Hippocampal formation (tissue), 2 donors: ENCODE measurements around the gene KIF26B.

Experiments used
- DNase-seq, 2 donors: peaks; one replicate each; lab custom pipeline; 2025; lab: John Stamatoyannopoulos, UW

KIF26B gene

DNA sequence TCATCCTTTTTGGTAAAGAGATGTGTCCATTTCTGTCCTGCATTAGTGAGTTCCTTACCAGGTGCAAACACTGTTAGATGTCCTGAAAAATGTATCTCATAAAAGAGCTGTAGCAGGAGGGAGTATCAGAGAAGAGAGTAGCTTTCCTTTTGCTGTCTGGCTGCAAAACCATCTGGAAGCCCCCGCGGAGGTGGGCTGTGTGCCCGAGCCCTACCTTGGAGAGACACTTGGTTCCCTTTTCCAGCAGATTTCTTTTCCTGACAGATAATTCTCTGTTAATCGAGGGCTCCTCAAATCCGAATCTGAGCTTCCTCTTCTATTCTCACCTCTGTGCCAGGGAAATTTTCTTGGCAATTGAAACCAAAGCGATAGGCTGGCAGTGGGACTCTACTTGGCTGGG, 53.0 kb downstream of the KIF26B start:
- DNase-seq, result no peak

DNA sequence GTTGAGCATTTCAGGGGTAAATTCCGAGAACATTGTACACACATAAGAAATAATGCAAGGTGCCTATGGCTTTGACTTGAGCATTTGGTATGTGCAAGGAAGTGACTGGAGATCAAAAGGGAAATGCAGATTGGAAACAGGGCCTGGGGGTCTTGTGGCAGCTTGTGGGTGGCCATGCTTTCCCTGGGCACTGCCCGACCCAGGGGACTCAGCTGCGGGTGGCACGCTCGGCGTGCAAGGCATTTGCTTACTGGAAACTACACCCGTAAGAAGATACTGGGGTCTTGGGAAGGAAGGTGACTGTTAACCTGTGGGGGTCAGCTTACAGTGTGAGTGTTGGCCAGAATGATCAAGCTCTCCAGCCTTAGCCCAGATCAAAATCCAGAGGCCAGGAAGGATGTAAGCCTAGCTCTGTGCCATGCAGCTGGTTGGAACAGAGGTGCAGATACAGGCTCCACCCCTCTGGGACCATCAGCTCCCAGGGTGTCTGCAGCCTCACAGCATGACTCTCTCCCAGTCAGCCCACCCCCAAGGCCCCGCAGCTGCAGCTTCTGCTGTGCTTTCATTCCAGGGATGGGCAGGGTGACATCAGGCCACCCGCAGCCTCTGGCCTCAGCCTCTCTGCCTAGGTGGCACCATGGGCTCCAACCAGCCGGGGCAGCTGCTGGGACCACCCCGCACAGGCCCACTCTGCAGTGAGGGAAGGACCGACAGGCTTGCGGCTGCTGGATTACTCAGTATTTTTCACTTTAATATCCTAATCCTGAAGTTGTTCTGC, 55.1 kb downstream of the KIF26B start:
- DNase-seq, result no peak

DNA sequence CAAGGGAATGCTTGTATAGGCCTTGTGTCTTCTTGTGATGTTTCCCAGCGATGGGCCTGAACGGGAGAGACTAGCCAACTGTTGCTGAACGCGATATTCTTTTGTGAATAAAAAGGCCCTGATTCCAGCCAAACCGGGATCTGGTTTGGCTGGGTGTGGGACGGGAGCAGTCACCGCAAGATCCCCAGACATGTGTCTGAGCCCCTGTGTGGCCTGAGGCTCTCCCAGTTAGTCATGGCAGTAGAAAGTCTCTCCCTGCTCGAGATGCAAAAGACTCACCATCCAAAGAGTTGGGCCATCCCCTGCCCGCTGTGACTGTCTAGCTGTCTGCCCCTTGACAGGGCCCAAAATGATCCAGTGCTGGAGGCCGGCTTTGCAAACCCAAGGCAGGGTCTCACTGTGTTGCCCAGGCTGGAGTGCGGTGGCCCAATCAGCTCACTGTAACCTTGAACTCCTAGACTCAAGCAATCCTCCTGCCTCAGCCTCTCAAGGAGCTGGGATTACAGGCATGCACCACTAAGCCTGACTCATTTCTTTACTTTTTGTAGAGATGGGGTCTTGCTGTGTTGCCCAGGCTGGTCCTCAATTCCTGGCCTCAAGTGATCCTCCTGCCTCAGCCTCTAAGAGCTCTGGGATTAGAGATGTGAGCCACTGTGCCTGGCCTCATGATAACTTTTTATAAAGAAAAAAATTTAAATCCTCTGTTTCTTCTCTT, 56.4 kb downstream of the KIF26B start:
- no peak for DNase-seq

DNA sequence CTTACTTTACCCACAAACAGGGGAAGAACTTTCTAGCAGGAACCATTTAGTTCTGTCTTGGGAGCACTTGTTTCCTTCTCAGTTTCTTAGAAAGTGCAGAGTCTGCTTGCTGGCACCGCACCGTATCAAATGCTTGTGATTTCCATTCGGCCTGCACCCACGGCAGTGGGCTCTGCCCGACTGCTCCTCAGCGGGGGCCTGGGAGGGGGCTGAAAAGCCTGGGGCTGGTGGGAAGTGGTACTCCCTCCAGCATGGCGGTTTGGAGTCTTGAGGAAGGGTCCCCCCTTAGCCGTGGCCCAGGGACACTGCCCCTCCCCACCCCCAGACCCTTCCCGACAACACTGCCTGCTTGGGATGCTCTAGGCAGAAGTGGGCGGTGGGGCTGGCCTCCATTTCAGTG, 57.0 kb downstream of the KIF26B start:
- no peak for DNase-seq

DNA sequence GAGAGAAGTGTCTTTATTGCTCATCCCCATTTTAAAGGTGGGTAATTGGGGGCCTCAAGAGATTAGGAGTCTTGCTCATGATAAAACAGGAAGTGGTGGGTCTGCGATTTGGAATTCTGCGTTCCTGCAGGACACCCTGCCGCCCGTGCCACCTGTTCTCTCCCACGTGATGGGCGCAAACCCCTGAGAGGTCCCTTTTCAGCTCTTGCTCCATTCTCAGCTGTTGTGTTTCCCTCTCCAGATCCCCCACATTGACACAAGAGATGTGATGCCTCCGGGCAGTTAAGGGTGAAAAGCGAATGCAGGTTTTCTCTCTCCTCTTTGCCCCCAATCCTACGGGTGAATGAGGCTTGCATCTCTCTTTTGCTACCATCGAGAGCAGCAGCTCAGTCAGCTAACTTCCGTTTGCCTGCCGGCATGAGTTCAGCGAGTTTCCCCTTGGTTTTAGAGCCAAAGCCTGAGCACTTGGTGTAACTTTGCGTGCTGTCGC, 57.5 kb downstream of the KIF26B start:
- no peak for DNase-seq

DNA sequence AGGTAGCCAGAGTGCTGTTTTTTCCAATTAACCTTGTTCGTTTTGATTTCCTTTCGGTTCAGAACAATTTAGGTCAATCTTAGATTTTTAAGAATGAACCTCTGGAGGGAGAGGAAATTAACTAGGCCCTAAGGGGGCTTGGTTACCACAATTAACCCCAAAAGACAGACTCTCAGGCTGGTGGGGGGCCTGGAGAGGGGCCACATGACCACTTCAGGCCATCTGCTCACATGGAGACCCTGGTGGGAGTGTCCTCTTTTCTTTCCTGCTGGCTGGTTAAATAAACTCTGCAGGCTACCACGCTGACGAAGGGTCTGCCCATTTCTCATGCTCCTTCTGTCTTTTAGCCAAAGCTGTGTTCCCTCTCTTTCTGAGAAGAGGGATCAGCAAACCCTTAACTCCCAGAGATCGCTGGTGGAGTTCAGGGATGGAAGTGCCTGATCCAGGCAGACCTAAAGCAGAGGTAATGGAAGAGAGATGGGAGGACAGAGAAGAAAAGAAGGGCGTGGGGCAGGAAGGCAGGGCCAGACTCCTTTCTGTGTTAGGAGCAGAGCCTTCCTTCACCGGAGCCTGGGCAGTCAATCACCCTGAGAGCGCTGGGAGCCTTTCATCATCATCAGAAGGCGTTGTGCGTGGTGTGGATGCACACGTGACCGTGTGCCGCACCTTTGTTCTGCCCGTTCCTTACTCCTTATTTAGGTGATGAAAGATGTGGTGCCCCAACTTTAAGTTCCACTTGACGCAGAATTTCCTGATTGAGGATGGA, 58.5 kb downstream of the KIF26B start:
- DNase-seq, result no peak

DNA sequence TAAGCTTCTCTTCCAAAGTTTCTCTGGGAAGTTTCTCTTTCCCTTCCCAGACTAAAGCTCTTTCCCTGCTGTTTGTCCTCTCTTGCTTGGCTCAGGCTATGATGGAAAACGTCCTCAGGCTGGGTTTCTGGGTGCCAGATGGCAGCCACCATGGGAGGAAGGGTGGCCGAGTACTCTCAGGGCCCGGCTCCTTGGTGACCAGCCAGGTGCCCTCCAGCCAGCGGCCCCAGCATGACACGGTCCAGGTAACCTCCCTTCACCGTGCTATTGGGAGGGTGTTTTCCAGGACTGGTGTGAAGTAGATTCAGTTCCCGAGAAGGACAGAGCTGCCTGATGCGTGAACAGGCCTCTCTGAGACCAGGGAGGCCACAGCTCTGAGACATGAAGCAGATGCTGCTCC, 60.3 kb downstream of the KIF26B start:
- DNase-seq, result no peak

DNA sequence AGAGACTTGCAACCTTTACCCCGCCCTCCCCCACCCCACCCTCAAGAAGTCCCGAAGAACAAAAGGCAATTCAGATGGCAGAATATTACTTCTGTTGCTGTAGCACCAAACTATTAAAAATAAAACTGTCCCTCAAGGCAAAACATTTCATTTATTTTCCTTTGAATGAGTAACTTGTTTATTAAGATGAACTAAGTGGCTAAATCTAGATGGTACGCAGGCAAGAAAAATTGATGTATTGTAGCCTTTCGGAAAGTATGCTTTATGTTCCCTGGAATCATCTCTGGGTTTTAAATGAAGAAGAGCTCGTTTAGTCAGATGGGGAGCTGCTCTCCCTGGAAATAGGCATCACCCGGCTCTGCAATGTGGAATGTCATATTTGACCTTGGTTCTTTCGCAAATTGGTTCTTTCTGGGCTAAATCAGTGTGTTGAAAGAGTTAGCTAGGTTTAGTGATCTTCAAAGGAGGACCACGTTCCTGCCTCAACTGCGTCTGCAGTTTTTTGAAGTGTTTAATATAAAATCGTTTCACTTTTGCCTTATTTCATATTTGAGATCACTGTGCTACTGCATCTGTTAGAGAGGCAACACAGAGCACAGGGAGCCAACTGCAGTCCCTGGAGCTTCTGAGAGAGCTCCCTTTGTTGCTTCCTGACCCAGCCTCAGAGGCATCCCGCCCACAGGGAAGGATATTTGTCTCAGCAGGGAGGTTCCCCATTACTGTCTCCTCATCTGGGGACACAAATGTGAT, 61.8 kb downstream of the KIF26B start:
- DNase-seq, result no peak

DNA sequence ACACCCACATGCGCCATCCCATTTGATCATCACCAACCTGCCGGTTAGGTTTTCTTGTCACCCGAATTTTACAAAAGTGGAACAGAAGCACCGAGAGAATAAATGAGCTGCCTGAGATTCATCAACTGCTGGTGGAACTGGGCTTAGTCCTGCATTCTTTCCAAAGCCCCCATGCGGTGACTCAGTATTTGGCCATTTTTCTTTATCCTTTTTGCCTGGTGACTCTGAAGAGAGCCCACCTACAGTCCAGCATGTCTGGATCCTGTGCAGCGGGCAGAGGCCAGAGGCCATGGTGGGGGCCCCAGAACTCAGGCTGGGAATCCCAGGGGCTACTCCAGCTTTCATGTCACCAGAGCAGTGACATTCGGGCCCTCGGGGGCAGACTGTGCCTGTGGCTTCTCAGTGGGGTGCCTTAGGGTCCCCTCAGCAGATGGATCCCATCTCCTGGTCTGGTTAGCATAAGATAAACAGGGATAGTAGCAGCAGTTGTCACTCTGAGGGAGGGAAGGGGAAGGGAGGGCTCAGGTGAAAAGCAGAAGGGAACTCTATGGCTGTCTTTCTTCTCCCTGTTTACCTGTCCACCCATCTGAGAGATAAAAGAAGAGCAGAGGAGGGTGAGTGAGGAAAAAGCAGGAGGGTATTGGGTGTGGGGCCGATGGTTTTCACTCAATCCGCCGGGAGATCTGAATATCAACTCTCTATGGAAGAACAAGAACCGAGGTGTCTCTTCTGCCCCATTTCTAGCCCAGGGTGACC, 63.2 kb downstream of the KIF26B start:
- no peak for DNase-seq

DNA sequence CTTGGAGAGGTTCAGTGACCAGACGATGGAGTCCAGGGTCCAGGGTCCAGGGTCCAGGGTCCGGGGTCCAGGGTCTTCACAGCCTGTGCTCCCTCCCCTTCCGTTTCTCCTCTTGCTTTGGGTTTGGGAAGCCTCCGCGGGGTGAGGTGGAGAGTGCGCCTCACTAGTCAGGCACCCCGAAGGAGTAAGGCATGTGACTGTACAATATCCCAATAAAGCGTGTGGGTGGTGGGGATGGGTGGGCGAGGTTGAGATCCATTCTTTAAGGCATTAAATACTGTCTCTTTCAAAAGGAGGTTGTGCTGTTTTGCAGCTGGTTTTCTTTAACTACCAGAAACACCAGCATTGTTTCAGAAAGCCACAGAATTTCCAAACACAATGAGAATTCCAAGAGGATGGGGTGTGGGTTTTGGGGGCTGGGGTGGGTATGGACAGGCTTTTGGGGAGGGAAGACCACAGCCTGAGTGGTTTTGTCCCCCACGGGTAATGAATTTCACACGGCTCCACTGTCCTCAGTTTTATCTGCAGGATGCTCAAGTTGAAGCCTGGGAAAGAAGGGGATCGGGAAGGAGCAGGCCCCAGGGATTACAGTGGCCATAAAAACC, 65.7 kb downstream of the KIF26B start:
- no peak for DNase-seq

DNA sequence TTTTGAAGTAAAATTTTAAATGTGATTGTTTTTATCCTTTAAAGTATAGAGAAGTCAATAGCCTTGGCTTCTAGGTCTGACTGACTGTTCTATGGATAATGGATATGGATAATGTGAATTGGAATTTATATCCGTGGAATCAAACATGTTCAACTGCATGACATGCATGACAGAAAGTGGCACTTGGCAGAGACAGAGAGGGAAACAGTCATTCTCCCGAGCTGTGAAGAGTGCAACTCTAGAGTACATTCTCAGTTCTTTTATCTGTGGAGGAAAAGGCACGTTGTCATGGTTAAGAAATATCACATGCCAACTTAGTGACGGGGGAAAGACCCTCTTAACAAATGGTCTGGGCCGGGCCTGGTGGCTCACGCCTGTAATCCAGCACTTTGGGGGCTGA, 67.0 kb downstream of the KIF26B start:
- no peak for DNase-seq

DNA sequence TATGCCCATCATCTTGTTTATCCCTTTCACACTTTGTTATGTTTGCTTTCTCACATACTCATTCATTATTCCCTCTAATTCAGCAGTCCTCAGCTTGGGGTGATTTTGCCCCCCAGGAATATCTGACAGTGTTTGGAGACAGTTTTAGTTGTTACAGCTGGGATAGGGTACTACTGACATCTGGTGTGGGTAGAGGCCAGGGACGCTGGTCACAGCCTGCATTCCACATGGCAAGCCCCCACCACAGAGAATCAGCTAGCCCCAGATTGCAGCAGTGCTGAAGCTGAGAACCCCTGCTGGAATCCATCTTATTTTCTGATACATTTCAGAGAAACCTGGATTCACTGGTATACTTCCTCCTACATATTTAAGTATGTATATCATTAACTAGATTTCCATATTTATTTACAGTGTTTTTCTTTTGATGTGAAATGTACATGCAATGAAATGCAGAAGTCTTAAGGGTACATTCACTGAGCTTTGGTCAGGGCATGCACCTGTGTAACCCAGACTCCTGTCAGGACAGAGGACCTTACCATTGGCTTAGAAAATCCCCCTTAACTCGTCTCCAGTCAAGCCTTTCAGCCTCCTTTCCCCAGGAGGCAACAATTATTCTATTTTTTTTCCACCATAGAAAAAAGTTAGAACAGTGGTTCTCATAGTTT, 68.3 kb downstream of the KIF26B start:
- DNase-seq, result no peak

DNA sequence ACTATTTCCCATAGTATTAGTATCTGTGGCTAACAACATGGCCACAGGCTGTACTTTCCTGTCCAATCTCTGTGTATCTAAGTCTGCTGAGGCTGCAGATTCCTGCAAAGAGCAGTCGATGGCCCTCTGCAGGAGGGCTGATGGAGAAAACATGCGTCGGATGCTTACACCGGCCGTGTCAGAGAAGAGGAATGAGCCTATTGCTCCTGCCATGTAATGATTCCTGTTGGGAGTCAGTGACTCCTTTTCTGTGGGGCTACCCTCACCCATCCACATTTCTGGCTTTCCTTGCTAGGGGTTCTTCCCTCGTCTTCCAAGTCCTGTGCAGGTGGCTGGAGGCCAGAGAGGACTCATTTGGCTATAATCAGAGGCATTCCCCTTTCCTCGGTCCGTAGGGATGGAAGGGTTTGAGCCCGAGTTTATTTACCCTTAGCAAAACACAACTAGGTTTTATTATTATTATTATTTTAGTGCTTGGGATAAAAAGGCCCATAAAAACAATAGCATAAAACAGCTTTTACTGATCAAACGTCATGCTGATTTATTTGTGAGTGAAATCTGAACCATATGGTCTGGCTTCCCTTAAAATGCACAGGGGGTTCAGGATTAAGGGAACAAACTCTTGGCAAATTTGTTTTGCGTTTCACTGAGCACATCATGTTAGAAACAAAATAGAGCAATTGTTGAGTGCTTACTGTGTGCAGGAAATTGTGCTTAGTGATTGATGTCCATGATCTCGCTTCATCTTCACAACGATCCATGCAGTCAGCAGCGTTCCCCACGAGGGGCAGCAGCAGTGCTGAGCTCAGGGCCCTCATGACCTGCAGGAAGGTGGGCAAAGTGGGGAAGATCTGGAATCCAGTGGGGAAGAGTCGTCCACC, 70.8 kb downstream of the KIF26B start:
- no peak for DNase-seq

DNA sequence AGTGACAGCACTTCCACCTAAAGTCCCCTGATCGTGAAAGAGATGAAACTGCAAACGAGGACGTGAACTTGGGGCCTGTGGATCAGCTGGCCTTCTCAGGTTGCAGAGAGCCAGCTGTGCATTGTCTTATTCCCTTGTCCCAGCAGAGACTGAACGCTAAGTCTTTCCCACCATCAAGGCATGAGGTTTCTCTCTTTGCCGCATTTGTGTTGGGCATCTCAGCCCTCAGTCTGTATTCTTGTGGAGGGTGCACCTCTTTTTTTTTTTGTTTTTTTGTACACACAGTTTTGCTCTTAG, 71.4 kb downstream of the KIF26B start:
- no peak for DNase-seq

DNA sequence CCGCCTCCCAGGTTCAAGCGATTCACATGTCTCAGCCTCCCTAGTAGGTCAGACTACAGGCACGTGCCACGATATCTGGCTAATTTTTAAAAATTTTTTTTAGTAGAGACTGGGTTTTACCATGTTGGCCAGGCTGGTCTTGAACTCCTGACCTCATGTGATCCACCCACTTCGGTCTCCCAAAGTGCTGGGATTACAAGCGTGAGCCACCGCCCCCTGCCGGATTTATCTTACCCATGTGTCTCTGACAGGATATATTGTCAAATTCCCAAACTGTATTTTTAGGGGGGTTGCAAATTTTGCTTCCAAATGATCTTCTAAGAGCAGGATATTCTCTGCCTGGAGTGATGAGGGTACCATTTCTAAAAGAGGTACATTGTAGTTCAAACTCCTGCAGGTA, 74.3 kb downstream of the KIF26B start:
- DNase-seq, result no peak

DNA sequence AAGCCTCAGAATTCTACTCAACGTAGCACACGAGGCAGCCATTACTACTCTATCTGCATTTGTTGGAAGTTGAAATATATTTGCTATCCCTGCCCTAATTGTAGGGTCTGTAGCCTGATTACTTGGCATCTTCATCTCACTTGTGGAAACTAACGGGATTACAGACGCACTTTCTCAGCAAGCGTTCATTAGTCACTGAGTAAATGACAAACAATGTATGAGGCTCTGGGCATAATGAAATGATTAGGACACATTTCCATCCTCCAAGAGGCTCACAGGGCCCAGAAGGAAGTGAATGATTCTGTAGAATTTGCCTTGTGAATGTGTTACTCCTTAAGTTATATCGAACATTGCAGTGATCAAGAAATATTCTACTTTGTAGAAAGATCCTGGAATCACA, 78.1 kb downstream of the KIF26B start:
- DNase-seq, result no peak

DNA sequence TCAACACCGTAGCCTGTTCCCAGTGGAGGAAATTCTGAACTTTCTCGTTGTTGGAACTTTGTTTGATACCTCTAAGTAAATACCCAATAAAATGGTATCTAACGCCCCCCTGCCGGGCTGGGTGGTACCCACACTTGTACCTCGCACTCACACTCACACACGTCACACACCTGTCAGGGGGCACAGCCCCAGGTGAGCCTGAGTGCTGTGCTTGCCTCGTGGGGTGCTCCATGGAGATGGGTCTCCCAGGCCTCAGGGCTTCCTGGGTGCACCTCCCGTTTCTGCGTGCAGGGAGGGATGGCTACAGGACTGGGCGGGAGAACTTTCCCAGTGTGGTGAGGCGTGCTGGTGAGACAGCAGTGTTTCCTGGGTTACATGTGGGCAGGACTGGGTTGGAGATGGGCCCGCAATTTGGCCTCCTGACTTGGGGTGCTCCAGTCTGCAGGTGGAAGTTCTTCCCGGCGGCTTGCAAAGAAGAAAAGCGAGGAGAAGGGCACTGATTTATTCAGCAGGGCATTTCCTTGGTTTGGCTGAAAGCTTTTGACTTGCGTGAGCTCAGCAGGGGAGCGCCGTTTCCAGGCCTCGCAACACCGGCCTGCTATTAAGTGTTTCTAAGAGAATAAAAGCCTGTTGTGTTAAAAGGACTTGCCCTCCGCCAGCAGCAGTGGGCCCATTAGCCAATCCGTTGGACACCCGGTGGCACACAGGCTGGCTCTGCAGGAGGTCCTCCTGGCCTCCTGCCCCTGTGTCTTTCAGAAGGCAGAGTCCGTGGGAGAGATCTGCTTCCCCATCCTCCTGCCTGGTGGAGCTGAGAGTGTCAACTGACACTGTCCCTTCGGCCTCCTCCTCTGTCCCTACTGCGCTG, 79.7 kb downstream of the KIF26B start:
- peak; percentile 20 to 26 for DNase-seq

DNA sequence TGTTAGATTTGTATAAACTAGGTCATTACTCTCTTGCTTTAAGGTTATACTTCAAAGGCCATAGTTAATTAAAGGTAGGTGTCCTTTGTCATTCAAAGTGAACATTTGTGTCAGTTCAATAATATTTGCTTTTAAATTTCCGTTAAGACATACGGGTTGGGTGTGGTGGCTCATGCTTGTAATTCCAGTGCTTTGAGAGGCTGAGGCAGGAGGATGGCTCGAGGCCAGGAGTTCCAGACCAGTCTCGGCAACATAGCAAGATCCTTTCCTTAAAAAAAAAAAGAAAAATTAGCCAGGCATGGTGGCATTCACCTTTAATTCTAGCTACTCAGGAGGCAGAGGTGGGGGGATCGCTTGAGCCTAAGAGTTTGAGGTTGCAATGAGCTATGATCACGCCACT, 80.4 kb downstream of the KIF26B start:
- DNase-seq, result no peak
